AG09309 (cell line): ENCODE measurements around the gene MAGOH.

ENCODE experiments used
- DNase-seq: peaks from one replicate; pipeline ENCODE4 v3.0.0-alpha.2; 2010; ENCODE audit warnings: low read depth
- H3K4me3 ChIP-seq: 2 replicates; pipeline ENCODE4 v1.5.1; 2011; ENCODE audit warnings: mild to moderate bottlenecking, low read depth, low read length, moderate library complexity; ENCODE audit not compliant: control insufficient read depth
- TF ChIP-seq, protein P1 (sequence below): IDR thresholded peaks from 2 replicates; pipeline ENCODE4 v1.5.1; 2011; ENCODE audit warnings: mild to moderate bottlenecking, low read depth, low read length, inconsistent platforms; ENCODE audit not compliant: insufficient read depth, control insufficient read depth; ENCODE audit errors: missing control alignments

Gene MAGOH

DNA sequence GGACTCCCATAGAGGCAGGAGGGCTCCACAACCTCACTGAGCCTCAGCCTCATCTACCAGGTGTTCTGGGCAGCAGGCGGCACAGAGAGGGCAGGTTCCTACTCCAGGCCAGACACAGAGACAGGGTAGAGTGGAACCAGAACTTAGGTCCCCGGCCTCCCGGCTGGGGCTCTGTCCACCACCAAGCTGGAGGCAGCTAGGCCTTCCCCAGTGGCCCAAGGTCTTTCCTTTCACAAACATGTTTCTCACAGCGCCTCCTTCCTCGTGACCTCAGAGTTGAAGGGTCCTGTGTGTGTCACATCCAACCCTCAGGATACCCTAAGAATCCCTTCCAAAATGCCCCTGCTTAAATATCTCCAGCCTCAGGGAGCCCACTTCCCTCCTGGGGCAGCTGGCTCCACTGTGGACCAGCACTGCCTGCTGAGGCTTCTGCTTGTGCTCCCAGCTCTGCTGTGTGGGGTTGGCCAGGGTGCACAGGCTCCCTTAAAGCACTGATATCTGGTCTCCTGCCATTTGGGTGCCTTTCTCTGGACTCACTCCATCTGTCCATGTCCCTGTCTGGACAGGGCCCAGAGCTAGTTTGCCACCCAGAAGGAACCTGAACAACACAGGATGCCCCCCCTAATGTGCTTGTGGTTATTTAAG, 33.2 kb upstream of the MAGOH start:
- TF ChIP-seq, protein P1, sequence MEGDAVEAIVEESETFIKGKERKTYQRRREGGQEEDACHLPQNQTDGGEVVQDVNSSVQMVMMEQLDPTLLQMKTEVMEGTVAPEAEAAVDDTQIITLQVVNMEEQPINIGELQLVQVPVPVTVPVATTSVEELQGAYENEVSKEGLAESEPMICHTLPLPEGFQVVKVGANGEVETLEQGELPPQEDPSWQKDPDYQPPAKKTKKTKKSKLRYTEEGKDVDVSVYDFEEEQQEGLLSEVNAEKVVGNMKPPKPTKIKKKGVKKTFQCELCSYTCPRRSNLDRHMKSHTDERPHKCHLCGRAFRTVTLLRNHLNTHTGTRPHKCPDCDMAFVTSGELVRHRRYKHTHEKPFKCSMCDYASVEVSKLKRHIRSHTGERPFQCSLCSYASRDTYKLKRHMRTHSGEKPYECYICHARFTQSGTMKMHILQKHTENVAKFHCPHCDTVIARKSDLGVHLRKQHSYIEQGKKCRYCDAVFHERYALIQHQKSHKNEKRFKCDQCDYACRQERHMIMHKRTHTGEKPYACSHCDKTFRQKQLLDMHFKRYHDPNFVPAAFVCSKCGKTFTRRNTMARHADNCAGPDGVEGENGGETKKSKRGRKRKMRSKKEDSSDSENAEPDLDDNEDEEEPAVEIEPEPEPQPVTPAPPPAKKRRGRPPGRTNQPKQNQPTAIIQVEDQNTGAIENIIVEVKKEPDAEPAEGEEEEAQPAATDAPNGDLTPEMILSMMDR = no peak
- no peak for DNase-seq

DNA sequence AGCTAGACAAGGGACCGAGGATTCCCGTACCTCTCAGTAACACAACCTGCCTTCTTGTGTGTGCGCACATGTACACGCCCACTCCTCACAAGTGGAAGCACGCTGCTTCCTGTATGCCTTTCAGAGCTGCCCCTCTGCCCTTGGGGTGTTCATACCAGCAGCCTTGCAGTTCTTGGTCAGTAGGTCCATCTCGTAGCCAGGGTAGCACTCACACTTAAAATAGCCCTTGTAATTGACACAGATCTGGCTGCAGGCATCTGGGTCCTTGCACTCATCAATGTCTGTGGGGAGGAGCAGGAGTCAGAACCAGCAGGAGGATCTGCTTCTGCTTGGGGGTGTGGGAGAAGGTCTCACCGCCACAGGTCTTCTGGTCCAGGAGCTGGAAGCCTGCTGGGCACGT, 32.6 kb upstream of the MAGOH start:
- no peak for DNase-seq
- TF ChIP-seq, protein P1 = no peak
- no peak overlapping the region for H3K4me3 ChIP-seq

More for the DNA sequence above, 33.2 kb upstream of the MAGOH start:
- no peak overlapping the region for H3K4me3 ChIP-seq

DNA sequence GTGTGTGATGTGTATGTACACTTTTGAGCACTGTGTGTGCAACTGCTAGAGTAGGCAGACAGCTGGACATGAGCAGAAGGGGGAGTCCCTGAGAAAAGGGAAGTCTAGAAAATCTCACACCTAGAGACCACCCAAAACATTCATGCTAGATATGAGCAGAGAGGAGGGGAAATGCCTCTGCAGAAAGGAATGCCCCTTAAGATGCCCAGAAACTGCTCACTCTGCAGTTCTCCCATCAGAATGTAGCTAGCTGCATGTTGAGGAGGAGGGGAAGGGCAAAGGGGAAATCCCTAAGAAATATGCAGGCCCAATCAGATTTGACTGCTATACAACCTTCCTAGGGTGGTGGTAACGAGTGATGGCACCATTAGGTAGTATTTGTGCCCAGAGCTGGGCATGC, 31.8 kb upstream of the MAGOH start:
- no peak for DNase-seq
- TF ChIP-seq, protein P1 = no peak
- no peak overlapping the region for H3K4me3 ChIP-seq

DNA sequence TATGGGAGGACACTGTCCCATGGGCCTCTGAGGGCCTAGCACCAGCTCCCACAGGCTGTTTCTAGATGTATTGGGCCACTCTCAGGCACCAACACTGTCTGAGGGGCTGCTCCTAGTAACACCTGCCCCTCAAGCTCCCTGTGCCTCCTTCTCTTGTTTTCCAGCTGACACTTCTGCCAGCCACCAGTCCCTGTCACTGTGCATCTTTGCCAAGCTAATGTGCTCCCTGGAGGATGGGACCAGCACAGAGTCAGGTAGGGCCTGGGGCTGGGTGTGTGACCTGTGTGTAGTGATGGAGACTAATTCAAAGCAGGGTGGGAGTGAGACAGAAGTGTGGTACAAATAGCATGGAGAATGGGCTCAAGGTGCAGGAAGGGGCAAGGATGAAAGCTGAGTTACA, 29.4 kb upstream of the MAGOH start:
- no peak for DNase-seq
- H3K4me3 ChIP-seq = no peak overlapping the region
- TF ChIP-seq, protein P1 = no peak

DNA sequence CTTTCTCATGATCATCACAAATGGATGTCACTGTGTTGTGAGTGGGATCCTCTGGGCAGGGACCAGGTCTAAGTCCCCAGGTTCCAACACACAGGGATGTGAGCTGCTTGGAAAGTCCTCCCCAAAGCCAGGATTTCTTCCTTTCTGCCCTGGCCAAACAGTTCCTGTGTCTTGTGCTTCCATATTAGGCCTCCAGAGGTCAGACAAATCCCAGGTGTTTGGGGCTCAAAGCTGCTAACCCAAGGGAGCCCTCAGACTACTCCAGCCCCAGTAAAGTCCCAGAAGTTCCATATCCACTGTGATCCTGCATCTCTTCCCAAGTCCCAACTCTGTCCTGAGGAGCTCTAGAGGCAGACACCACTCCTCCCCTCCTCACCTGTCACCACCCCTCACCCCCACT, 27.7 kb upstream of the MAGOH start:
- DNase-seq = no peak
- H3K4me3 ChIP-seq = no peak overlapping the region
- TF ChIP-seq, protein P1 = no peak

DNA sequence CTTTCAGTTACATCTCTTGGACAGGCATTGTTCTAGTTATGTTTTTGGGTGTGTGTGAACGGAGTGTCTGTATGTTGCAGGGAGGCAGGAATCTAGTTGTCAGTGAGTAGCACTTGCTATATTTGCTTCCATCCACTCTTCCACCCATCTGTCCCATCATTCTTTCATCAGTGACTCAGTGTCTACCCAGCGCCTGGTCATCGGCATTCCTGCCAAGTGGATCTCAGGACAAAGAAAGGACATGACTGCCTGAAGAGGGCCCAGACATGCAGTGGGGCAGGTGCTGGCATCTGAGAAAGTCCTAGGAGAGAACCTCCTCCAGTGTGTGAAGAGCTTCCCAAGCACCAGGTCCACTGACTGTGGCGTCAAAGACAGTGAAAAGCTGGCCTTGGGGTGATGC, 27.3 kb upstream of the MAGOH start:
- TF ChIP-seq, protein P1 = no peak
- H3K4me3 ChIP-seq = no peak overlapping the region
- no peak for DNase-seq
